HPDE6-E6E7 (cell line): Measurements from ENCODE around the gene FAM174C.

Source experiments
- DNase-seq: peaks from one replicate; pipeline ENCODE4 v3.0.0; 2011; ENCODE audit warnings: missing footprints; ENCODE audit errors: extremely low spot score

The FAM174C gene

DNA sequence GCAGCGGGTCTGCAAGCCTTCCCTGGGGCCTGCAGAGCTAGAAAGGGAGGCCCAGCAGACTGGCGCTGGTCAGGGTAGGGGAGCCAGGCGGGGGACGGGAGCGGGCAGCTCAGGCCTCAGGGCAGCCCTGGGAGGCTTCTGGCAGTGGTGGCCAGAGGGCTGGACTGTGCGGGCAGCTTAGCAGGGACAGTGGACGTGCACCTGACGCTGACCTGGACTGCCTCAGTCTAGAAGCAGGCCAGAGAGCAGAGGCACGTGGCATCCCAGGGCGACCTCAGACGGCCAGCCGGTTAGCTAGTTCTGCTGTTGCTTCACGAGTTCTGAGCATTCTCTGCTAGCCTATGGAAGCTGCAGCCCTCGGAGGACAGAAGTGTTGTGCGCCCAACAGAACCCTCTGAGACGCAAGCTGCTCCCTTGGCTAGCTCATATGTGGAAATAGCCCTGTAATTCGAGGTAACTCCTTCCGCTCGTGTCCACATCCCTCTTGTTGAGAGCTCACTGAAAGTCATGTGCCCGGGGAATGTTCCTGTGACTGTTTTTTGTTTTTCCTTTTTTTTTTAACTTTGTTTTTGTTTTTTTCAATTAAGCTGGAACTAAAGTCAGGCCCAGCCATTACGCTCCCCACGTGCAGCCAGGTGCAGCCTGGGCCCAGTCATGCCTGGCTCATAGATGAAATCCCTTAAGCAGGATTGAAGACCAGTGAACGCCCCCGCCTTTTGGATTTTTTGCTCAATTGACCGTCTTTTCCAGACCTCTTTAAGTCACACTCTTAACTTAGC, 1.9 kb upstream of the FAM174C start:
- DNase-seq, result no peak

DNA sequence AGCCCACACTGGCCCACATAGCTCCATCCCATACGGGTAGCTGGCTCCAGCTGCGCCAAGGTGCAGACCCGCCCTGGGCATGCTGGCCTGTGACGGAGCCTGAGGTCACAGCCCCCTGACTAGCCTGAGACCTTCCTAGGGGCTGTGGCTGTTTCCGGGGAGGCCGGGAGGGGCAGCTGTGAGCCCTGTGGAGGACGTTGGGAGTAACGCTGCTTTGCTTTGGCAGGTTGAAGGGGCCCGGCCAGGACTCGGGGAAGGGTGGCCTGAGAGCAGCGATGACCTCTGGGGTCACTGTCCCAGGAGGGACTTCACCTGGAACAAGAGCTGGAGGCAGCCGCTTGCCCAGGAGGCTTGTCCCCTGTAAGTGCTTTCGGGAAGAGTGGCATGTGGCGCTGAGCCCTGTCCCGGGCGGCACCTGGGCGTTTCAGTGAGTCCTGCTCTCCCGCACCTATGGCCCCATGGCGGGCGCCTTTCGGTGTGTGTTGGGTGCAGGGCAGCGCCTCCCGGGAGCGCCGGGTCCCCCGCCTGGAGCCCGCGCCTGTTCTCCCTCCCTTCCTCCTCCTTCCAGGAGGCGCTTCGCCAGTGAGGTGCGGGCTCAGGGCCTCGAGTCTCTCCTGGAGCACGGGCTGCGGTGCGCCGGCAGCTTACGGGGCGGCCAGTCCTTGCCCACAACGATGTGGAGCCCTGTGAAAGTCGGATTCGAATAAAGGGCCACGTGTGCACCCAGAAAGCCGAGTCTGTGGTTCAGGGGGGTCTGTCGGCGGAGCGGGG, 1.1 kb upstream of the FAM174C start:
- DNase-seq, result no peak

DNA sequence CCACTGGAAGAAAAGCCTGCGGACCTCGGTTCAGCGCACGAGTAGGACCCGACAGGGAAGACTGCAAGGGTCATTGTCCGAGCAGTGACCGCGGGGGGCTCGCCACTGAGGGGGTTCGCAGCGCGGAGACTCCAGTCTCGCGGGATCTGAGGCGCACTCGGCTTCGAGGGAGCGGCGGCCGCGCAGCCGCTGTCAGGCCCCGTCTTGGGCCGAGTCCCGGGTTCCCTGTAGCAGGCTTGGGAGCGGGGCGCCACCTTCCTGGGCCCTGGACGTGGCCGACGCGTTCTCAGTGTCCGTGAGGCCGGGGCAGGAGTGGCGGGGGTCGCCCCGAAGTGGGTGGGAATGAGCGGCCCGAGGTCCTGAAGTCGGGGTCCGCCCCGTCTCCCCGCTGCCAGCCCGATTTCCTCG, 474 bp upstream of the FAM174C start:
- no peak for DNase-seq

GRCh38 chr19:1275976-1276627, 772 bp downstream of the FAM174C start:
- DNase-seq, result no peak

- no peak for DNase-seq
Measured at GRCh38 chr19:1276628-1277022, 1.3 kb downstream of the FAM174C start.

GRCh38 chr19:1277061-1277460, 1.7 kb downstream of the FAM174C start:
- no peak for DNase-seq

GRCh38 chr19:1278074-1278473, 2.7 kb downstream of the FAM174C start:
- DNase-seq, result no peak

DNA sequence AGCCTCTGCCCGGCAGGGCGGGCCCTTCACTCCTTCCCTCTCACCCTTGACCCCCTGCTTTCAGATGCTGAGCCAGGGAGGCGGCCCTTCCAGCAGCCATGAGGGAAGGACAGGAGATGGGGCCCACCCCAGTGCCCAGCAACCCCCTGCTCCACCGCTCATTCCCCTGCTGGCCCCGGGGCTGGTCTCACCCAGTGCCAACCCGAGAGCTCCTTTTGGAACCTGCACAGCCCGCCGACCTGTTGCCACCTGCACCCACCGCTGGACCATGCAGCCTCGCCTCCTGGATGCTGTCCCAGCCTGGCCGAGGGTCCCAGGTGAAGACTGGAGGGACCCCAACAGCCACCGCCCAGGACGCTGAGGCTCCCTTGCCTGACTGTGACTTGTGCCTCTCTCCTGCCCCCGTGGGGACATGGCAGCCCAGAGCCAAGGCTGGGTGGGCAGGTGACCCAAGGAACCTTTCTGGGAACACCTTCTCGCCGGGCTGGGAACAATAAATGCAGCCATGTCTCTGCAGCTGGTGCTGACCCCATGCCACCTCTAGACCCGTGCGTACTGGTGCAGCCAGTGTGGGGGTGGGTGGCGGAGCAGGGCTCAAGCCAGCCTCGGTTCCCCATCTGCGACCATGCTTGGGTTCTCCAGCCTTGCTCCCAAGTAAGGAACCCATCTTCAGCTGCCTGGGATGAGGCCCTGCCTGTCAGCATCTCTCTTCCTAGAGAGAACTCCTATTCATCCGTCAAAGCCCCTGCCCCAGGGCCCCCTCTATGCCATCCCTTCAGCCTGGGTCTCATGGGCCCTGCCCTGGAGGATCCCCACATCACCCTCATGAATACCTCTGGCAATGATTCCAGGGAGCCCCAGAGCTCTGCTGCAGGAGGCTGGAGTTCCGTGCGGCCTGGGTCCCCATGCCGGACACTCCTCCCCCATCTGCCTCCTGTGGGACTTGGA, 3.7 kb downstream of the FAM174C start:
- no peak for DNase-seq

- no peak for DNase-seq
Measured at GRCh38 chr19:1279782-1280341, 4.5 kb downstream of the FAM174C start.

DNA sequence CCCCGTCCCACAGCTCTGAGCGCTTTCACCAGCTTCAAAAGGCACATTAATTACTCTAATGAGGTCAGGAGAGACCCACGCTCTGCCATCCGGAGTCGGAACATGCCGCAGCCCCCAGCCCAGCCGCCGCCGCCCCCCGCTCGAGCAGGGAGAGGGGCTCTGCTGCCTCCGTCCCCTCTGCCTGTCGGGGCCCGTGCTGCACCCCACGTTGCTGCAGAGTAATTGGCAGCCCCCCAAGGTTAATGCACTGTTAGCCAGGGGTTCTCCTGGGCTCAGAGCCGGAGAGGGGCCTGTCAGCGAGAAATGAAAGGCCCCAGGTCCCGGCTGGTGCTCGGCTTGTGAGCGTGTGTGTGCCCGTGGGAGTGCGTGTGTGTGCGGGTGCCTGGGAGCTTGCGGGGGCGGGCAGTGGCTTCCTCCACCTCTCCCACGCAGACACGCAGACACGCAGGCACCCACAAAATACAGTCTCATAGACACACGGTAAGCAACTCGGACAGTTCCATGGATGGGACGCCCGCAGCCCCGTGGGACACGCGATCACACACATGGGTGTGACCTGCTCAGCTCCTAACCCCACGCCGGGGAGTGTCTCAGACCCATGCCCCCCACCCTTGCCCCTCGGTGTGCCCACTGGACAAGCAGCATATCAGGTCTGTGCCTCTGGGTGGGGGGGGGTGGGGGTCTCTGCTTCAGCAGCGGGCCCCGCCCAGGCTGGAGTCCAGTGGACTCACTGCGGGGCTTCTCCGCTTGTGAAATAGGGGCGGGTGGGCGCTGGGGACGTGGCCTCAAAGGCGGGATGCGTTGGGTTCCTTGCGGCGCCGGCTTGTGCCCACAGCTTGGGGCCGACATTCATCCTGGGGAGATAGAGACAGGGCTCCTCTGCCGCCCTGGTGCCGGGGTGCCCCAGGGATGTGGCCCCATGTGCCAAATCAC, 5.6 kb downstream of the FAM174C start:
- no peak for DNase-seq

DNA sequence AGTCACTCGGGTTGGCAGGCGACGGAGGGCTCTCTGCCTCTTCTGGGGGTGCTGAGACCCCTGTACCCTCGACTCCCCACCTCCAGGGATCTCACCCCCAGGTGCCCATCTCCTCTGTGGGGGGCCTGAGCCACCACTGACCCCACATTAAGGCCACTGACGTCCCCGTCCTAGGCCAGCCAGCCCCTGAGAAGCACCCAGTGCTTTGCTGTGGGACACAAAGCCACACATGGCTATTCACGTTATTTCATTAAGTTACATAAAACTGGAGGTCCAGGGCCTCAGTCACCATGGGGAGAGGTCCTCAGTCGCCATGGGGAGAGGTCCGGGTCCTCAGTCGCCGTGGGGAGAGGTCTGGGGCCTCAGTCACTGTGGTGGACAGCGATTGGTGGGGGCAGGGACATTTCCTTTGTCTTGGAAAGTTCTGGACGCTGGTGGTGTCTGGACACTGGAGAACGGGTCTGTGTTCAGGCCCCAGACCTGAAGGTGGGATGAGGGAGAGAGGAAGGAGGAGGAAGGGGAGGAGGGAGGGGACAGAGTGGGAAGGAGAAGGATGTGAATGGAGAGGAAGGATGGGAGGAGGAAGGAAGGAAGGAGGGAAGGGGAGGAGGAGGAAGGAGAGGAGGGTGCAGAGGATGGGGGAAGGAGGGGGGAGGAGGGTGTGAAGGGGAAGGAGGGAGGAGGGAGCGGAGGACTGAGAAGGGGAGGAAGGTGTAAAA, 6.4 kb downstream of the FAM174C start:
- no peak for DNase-seq

- DNase-seq, result no peak
Measured at GRCh38 chr19:1282588-1283206, 7.4 kb downstream of the FAM174C start.

DNA sequence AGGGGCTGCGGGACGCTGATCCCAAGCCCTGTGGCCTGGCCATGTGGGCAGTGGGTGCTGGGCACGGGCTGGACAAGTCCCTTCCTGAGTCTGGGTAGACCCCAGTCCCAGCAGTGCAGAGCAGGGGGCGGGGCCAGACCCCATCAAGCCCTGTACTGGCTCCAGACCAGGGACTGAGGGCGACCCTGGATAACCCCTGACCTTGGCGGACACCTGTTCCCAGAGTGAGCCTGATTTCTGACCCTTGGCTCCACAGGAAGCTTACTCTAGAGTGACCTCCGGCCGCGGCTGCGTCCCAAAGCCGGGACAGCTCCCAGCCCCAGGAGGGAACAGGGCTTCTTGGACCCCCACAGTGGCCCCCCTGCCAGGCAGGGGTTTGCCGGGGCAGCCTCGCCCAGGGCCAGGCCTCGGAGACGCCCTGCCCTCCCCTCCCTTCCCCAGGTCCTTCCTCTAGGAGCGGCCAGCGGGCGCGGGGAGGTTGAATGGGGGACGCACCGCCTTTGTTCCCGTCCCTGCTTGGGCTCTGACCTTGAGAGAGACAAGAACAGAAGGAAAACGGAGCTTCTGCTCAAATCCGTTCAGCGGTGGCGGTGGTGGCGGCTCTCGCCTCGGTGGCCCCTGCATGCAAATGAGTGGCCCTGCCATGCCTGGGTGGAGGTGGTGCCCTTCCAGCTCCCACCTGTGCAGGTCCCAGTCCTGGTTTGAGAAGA, 8.0 kb downstream of the FAM174C start:
- no peak for DNase-seq

DNA sequence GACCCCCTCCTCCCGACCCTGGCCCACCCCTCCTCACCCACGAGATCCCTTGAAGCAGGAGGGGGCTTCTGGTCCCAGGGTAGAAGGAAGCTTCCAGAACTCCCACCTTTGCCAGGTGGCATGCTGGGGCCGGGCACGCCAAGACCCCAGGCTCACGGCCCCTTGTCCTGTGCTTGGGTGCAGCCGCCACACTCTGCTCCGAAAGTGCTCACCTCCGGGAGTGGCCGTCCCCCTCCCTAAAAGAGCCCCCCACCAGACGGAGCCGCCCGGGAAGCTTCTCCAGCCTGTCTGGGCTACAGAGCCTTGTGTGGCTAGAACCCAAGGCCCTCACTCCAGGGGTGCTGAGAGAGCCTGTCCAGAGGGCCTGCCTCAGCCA, 8.6 kb downstream of the FAM174C start:
- no peak for DNase-seq

GRCh38 chr19:1284293-1284978, 9.1 kb downstream of the FAM174C start:
- no peak for DNase-seq

GRCh38 chr19:1284979-1285736, 9.8 kb downstream of the FAM174C start:
- DNase-seq, result no peak

DNA sequence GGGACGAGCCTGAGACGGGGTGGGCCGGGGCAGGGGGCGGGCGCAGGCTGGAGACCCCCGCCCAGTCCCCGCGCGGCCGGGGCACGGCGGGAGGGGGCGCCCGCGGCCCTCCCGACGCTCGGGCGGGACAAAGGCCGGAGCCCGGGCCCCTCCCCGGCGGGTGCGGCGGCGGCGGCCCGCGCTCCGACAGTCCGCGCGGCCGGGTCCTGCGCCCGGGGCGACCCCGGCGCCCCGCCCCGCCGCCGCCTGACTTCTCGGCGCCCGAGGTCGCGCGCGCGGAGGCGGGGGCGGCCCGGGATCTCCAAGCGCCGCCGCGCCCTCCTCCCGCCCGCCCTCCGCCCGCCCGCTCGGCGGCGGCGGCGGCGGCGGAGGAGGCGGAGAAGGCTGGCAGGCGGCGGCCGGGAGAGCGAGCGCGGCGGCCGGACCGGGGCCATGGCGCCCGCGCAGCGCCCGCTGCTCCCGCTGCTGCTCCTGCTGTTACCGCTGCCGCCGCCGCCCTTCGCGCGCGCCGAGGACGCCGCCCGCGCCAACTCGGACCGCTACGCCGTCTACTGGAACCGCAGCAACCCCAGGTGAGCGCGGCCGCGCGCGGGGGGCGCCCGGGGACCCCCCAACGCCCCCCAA, 10.5 kb downstream of the FAM174C start, which contains the start of gene EFNA2:
TSS of gene EFNA2 (plus strand) at position 137 of the 624 bp plus-strand sequence. CDS start at position 433, 296 bp downstream.
- DNase-seq, result no peak
